GM19193 (cell line): ENCODE results near the gene FREY1.

Source experiments
- POLR2A ChIP-seq: IDR thresholded peaks from 4 replicates; pipeline ENCODE4 v1.6.1; 2011; ENCODE audit not compliant: insufficient read depth, insufficient read length; ENCODE audit errors: extremely low read depth

The FREY1 gene, protein sequence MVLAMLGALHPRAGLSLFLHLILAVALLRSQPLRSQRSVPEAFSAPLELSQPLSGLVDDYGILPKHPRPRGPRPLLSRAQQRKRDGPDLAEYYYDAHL

DNA sequence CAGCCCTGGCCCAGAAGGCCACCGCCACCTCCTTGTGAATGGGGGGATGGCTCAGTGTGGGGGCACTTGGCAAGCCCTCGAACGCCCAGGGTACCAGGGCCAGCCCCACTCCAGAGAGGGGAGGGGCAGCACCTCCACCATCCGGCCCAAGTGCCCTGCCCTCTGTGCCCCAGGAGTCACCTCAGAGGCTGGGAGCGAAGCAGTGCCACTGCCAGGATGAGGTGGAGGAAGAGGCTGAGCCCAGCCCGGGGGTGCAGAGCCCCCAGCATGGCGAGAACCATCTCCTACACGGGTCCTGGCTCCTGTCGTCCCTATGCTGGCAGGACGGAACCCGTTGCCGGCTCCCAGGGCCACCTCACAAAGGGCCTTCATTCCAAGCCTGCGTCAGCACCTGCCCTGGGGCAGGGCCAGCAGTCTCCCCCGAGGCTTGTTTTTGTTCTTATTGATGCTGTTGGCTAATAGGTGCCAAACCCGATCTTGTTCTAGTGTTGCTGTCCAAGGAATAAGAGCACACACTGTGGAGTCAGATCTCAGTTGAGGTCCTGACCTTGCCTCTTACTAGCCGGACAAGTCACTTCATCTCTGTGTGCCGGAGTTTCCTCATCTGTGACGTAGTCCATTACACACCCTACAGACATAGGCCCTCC, at the start of gene FREY1:
Gene FREY1, minus strand, starts transcription at position 307 of the 647 bp plus-strand sequence. Its CDS starts 26 bp downstream, at position 281.
- peak; percentile 38 for TF ChIP-seq POLR2A

DNA sequence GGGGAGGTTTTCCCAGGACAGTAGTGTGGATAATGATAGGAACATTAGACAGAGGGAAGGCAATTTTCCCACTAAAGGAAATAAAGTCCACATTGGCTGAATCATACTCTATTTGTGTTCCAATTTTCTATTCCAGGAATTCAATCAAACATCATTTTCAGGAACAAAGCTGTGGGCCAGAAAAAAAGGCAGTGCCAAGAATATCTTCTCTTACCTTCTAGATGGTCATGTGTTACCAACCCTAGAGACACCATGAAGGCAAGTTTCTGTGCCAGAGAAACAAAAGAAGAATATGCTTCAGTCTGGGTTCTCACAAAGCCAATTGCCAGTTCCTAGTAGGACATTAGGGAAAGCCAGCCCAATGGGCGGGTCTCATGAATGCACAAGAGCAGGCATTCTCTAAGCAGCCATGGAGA, 42.9 kb upstream of the FREY1 start:
- no peak for TF ChIP-seq POLR2A

DNA sequence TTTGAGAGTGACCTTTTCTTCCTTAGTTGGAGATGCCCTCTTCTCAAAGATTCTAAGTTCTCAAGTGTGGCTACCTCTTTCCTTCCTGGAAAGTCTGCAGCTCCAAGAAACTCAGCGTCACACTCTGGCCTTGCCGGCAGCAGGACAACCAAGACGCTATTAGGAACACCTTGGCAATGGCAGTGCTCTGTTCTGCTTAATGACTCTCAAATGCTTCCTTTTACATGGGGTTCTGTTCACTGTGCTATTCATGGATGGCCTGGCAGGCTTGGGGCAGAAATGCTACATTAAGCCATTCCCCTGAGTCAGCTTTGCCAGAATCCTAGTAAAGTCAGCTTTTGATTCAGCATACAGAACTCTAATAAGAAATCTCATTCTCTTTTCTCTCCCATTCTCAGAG, 41.3 kb upstream of the FREY1 start:
- no peak for TF ChIP-seq POLR2A

DNA sequence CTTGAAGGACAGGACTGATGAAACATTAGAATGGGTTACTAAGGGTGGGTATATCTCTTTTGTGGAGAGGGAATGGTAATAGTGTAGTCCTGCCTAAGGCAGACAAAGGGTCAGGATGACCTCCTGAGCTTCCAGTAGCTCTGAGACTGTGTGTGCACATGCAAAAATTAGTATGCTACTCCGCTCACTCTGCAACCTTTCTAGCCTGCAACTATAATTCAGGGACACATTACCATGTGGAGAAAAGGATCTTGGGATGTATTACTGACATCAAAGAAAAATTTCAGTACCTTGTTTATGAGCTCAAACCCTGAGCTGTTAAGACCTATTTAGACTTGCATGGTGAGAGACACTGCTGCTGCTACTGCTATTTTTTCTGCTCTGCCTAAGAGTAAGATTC, 40.8 kb upstream of the FREY1 start:
- no peak for TF ChIP-seq POLR2A

DNA sequence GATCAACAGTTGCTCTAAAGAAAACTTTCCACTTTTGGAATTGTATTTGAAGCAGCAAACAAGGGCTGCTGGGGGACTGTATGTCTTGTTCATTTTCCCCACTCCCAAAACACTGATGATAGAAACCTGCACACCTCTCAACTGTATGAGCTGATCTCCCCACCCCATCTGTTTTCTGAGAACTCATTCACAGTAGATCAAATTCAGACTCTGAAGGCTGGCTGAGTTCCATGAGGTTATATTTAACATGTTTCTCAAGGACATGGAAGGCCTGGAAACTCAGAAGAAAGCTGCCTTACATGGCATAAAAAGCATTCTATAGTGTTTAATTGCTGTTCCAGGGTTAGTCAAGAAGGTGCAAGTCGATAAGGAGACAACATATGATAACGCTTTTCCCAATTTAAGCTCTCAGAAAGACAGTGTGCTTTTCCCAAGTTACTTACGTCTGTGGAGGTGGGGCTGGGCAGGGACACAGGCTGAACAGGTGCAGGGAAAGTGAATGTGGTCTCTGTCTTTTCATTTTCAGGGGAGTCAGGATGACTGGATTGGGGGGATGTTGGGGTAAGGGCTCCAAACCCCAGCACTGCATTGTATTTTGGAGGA, 38.4 kb upstream of the FREY1 start:
- no peak for TF ChIP-seq POLR2A

DNA sequence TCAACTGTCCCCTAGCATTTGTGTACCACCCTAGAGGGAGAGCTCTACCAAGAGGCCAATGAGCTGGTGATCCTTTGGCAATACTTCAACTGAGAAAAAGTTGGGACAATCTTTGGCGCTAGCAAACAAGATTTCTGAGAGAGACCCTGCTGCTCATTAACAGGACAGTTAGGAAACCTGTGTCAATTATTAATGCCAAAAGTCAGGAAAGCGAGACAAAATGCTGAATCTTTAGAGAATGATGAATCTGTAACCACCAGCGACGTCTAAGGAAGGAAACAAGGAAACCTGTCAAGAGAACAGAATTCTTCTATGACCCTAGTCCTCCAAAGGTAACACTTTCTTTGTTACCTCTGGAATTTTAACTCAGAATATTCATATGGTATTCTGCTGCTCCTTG, 35.3 kb upstream of the FREY1 start:
- no peak for TF ChIP-seq POLR2A

DNA sequence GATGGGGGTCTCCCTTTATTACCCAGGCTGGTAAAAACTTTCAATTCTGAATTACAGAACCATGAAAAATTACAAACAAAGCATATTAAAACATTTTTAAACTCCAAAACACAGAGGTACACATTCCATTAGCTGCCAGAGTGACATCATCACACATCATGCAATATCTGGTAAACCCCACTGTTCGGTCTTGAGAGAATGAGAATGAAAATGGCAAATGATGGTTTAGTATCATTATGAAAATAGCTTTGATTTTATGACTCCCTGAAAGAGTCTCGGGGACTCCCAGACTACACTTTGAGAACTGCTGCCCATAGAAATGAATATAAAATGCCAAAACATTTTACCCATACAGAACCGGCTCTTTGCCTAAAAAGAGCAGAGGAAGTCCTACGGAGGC, 34.2 kb upstream of the FREY1 start:
- no peak for TF ChIP-seq POLR2A

DNA sequence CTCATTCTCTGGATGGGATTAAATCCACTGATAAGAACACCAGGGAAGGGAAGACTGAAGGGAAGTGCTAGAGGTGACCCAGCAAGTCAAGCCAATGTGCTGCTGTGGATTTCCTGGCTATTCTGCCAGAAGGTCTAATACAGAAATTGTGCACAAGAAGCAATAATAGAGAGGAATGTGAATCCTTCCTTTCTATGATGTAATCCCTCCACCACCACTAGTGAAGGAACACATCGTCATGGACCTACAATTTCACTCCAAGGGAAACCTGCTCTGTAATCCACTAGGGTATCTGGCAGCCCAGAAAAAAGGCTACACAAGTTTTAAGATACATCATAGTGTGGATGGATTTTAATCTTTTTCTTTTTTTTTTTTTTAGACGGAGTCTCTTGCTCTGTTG, 32.8 kb upstream of the FREY1 start:
- TF ChIP-seq POLR2A: no peak

DNA sequence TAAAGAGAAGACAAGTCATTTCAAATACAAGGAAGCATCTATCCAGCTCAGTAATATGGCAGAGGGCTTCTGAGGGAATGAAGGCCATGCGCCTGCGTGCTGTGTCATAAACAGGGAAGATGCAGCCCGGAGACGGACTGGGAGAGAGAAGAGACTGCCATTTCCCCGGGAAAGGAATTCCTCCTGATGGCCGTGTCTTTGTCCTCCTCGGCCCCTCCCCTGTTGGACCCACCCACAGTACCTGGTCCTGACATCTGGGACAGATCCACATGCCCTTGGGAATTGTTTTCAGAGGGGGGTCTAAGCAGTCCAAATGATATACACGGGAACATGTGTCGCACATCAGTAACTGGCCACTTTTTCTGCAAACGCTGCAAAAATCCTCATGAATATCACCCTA, 30.8 kb upstream of the FREY1 start:
- TF ChIP-seq POLR2A: no peak

DNA sequence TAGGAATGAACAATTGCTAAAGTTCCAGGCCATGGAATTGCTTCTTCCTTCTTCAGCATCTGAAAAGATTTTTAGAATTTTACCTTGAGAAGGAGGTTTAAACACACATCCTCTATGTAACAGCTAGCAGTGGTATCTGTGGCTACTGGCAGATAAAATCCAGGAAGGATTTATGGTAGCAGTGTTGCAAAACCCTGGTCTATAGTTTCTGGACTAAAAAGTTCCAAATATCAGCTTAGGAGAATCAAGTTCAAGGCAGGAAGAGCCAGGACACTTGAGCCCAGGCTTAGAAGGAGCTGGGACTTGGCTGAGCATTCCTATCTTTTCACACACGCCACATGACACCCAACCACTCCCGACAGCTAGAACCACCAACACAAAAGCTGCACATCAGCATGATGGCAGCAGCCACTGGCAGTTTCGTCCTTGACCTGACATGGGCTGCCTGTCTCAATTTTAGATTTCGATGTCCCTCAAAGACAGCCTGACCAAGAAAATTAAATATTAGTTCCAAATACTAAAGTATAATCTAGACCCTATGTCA, 29.5 kb upstream of the FREY1 start:
- no peak for TF ChIP-seq POLR2A

DNA sequence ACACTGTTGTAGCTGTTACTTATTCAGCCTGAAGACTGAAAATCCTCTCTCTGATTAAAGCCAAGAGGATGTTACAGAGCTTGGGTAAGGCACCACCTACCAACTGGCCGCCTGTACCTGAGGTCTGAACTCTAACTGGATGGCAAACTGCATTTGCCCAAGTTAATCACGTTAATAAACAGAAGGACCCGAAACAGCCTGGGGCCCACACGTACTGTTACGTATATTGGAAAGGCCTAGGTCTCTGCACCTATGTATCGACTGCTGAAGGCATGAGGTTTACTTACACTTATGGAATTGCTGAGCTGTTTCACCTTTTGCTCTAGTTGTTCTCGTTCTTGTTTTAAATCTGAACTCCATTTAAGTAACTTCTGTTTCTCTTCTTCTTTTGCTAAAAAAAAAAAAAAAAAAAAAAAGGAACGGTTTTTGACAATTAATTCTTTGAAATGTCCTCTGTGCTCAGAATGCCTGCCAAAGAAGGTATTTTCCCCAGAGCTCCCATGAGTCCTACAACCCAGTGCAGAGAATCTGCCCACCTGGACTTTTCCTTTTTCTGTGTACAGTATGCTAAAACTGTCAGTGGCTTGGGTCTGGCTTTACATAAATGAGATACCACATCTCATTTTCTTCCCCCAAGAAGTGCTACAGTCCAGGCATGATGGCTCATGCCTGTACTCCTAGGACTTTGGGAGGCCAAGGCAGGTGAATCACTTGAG, 28.4 kb upstream of the FREY1 start:
- no peak for TF ChIP-seq POLR2A

DNA sequence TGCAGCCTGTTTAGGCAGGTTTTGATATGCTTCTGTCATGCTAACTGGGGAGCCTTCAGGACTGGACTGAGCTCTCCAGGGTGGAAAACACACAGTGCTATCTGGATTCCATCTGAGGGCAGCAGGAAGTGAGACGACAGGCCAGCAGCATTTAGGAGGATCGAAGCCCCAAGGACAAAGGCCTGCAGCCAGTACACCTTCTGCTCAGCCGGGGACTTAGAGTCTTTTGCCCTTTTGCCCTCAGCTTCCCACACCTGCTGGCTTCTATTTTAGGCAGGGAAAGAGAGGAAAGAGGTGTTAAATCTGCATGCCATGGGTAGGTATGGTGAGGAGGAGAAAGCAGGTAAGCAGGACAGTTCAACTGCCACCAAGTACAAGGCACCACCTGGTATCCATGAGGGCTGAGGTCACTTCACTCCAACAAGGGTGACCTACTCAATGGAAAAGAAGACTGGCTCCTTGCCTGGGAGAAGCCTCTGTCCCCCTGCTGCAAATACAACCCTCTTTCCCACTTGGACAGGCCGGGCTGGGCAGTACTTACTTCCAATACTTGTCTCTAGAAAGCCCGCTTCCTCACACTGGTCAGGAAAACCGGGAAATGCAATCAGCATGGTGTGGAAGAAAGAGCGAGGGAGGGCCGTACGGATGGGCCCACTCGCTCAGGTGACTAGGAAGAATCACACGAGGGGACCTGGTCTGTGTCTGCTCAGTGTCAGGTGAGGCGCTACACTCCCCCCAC, 27.7 kb upstream of the FREY1 start:
- TF ChIP-seq POLR2A: no peak

DNA sequence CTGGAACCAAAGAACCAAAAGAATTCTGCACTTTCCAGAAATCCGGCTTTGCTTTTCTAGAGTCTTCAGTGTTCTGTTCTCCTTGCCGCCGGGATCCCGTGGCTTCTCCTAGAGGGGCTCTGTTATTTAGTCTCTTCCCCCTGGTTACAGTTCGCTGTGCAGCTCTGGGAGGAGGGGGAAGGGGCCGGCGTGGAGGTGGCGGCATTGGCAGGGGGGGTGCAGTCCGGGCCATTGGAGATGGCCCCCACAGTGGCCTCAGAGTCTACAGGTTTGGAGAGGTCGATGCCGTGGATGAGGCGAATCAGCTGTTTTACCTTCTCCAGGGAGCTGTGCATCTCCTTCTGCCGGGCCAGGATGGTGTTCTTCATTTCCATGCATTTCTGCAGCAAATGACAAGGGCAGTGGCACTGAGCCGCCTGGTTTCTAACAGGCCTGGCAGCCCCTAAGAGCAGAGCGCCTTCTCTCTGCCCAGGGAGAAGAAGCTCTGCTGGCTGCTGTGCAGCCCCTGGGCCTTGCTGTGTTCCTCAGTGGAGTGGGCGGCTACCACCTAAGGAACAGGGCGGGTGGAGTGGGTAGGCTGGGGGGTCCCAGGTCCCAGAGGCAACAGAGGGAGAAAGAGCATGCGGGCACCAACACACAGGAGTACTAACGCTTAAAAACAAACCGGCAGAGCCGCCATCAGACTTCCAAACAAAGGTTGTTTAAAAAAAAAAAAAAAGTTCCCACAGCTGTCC, 26.9 kb upstream of the FREY1 start:
- no peak for TF ChIP-seq POLR2A

DNA sequence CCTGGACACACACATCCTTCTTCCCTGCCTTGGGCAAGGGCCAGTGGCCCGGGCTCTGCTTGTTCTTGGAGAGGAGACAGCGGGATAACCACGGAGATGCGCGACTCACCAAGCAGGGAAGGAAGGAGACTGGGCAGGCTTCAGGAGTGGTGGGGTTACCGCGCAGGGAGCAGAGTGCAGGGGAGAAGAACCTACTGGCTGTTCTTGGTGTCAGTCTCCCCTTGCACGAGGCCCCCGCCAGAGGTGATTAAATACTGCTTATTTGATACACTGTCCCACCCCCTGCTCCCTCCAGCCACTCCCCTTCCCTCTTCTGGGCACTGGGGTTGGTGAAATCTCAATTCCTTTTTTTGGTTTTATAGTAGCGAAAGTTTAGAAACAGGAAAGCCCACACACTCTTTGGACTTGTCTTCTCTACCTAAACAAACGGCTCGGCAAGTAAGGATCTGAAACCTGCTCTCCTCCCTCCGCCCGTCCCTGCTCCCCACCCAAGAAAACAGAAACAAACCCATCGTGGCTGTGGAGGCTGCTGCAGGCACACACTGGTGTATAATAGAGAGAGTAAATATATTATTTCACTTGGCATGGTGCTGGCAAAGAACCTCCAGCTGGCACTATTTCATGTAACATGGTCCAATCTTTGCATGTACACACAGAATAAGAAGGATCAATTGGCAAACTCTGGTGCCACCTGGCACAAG, 26.2 kb upstream of the FREY1 start:
- no peak for TF ChIP-seq POLR2A
